ENCODE data around the gene EXOC6B. TPM values are rescaled to one million over a fixed set of nuclear protein-coding genes. Genes with fewer than 3 reads are reported as not detected.

The EXOC6B gene
- total and polyA plus RNA-seq, 2 of the 8 experiments (the other 6 are each of a cell fraction or from before 2014, with no cell fraction given), result 13.5 to 33.0 TPM

GRCh38 chr2:72350852-72351251 lies 475.0 kb downstream of the EXOC6B start (continued):
- TF ChIP-seq SIN3A (conservative IDR thresholded peaks at IDR 0.05 in 1 of 2, IDR thresholded peaks at IDR 0.05 in 1 of 2; ENCODE audit: low read depth in 1 of 2, low read length in 2 of 2), result no peak
- TF ChIP-seq ATF2 (IDR thresholded peaks at IDR 0.05; ENCODE audit: low read length), result no peak
- TF ChIP-seq CEBPB (IDR thresholded peaks at IDR 0.05; ENCODE audit: low read depth, low read length), result no peak
- no peak for TF ChIP-seq TAF1 (IDR thresholded peaks at IDR 0.05; ENCODE audit: low read depth, low read length)
- TF ChIP-seq GTF2F1 (IDR thresholded peaks at IDR 0.05; ENCODE audit: borderline replicate concordance, low read depth, low read length), result no peak
- TF ChIP-seq POLR2A (IDR thresholded peaks at IDR 0.05; ENCODE audit: control extremely low read depth in 1 of 2, low read depth in 2 of 2, low read length in 2 of 2), result no peak
- TF ChIP-seq USF2 (IDR thresholded peaks at IDR 0.05; ENCODE audit: low read length), result no peak
- TF ChIP-seq BRCA1 (IDR thresholded peaks at IDR 0.05; ENCODE audit: low read depth, low read length), result no peak
- no peak for TF ChIP-seq TAF7 (optimal IDR thresholded peaks at IDR 0.05; ENCODE audit: borderline replicate concordance, low read depth, low read length)
